Neuronal stem cell (in vitro differentiated cells): ENCODE measurements around the gene CDR2L.

Experiments used
- DNase-seq: peaks from one replicate; pipeline ENCODE4 v3.0.0-alpha.2; 2013; ENCODE audit warnings: low spot score
- H2AFZ ChIP-seq: one replicate; pipeline ENCODE4 v1.6.1; 2013; ENCODE audit warnings: mild to moderate bottlenecking, low read length, inconsistent platforms
- H2AK5ac ChIP-seq: 2 replicates; pipeline ENCODE4 v1.6.1; 2013; ENCODE audit warnings: low read depth, mild to moderate bottlenecking, inconsistent platforms, low read length, moderate library complexity, mixed read lengths
- H2BK120ac ChIP-seq: 2 replicates; pipeline ENCODE4 v1.6.1; 2013; ENCODE audit warnings: low read depth, mild to moderate bottlenecking, inconsistent platforms, low read length, moderate library complexity, mixed read lengths
- H2BK12ac ChIP-seq: one replicate; pipeline ENCODE4 v1.6.1; 2013; ENCODE audit warnings: low read length, inconsistent platforms
- H2BK15ac ChIP-seq: 2 replicates; pipeline ENCODE4 v1.6.1; 2013; ENCODE audit warnings: mild to moderate bottlenecking, low read length, inconsistent platforms, mixed read lengths
- H2BK5ac ChIP-seq: one replicate; pipeline ENCODE4 v1.6.1; 2013; ENCODE audit warnings: inconsistent platforms, mild to moderate bottlenecking, low read length, moderate library complexity
- H3K14ac ChIP-seq: one replicate; pipeline ENCODE4 v1.6.1; 2013; ENCODE audit warnings: low read length, inconsistent platforms
- H3K18ac ChIP-seq: 2 replicates; pipeline ENCODE4 v1.6.1; 2013; ENCODE audit warnings: low read length, inconsistent platforms
- H3K23ac ChIP-seq: 2 replicates; pipeline ENCODE4 v1.6.1; 2013; ENCODE audit warnings: low read depth, mild to moderate bottlenecking, mixed read lengths, low read length, inconsistent platforms; ENCODE audit not compliant: poor library complexity
- H3K27ac ChIP-seq: replicated peaks from 3 replicates; pipeline ENCODE4 v1.5.1; 2013; ENCODE audit warnings: low read length, inconsistent platforms
- H3K27me3 ChIP-seq, 3 experiments: 2 replicates each; pipeline ENCODE4 v1.6.1; 2013; ENCODE audit warnings: low read length in 3 of 3, mild to moderate bottlenecking in 2 of 3, inconsistent platforms in 1 of 3, low read depth in 1 of 3, mixed read lengths in 1 of 3, moderate library complexity in 1 of 3; ENCODE audit not compliant: control insufficient read depth in 3 of 3, insufficient read depth in 3 of 3
- H3K36me3 ChIP-seq, 2 donors: replicated peaks in 1 of 2; 2 replicates each; pipeline ENCODE4 v1.6.1; 2013; ENCODE audit warnings: low read length in 2 of 2; ENCODE audit not compliant: control insufficient read depth in 2 of 2, insufficient read depth in 2 of 2
- H3K4ac ChIP-seq: 2 replicates; pipeline ENCODE4 v1.6.1; 2013; ENCODE audit warnings: inconsistent platforms, mild to moderate bottlenecking, low read length, moderate library complexity
- H3K4me1 ChIP-seq, 2 donors: 1 replicate in 1 of 2; 2 replicates in 1 of 2; pipeline ENCODE4 v1.6.1; 2013; ENCODE audit warnings: low read length in 2 of 2, low read depth in 1 of 2; ENCODE audit not compliant: control insufficient read depth in 2 of 2, insufficient read depth in 1 of 2
- H3K4me2 ChIP-seq: one replicate; pipeline ENCODE4 v1.6.1; 2013; ENCODE audit warnings: mild to moderate bottlenecking, low read length, inconsistent platforms; ENCODE audit not compliant: insufficient read depth, poor library complexity, severe bottlenecking
- H3K4me3 ChIP-seq, 2 donors: 2 replicates each; pipeline ENCODE4 v1.5.1; 2013; ENCODE audit warnings: low read length in 2 of 2, mild to moderate bottlenecking in 2 of 2, inconsistent platforms in 1 of 2, moderate library complexity in 1 of 2
- H3K79me1 ChIP-seq: one replicate; pipeline ENCODE4 v1.6.1; 2013; ENCODE audit warnings: low read depth, mild to moderate bottlenecking, inconsistent platforms, low read length, moderate library complexity
- H3K9ac ChIP-seq: one replicate; pipeline ENCODE4 v1.6.1; 2013; ENCODE audit warnings: mild to moderate bottlenecking, low read depth, low read length, inconsistent platforms; ENCODE audit not compliant: poor library complexity
- H3K9me3 ChIP-seq, 2 donors: replicated peaks in 1 of 2; 2 replicates each; pipeline versions ENCODE3 to v1.6.1; 2013; ENCODE audit warnings: low read length in 2 of 2, mild to moderate bottlenecking in 2 of 2, inconsistent platforms in 1 of 2, low read depth in 1 of 2, mixed read lengths in 1 of 2, moderate library complexity in 1 of 2; ENCODE audit not compliant: control insufficient read depth in 2 of 2, insufficient read depth in 1 of 2
- H4K8ac ChIP-seq: one replicate; pipeline ENCODE4 v1.6.1; 2013; ENCODE audit warnings: low read depth, mild to moderate bottlenecking, inconsistent platforms, low read length, moderate library complexity
- H4K91ac ChIP-seq: one replicate; pipeline ENCODE4 v1.6.1; 2013; ENCODE audit warnings: low read length, low read depth, mild to moderate bottlenecking, inconsistent platforms; ENCODE audit not compliant: poor library complexity
- WGBS, 2 donors: extraction: QIAGEN DNeasy Blood & Tissue Kit; methylation state at CpG; one replicate each; pipeline ENCODE4 v1.1.7; 2013; ENCODE audit warnings: missing lambda C conversion rate in 2 of 2, mixed read lengths in 1 of 2; ENCODE audit not compliant: insufficient read length in 2 of 2, insufficient replicate concordance in 1 of 2; ENCODE audit errors: extremely low coverage in 2 of 2; 5-methylcytosine and 5-hydroxymethylcytosine counted together

CDR2L gene

GRCh38 chr17:75011401-75012095 lies 24.1 kb downstream of the CDR2L start:
- no peak overlapping the region for H2BK12ac ChIP-seq
- peak overlapping the region; percentile 75 for H3K27ac ChIP-seq
- H3K4me3 ChIP-seq, result peak overlapping the region in 1 of 2 donors; percentile 76
- no peak overlapping the region for H2BK5ac ChIP-seq
- H4K91ac ChIP-seq, result no peak overlapping the region
- no peak overlapping the region for H3K4ac ChIP-seq
- peaks cover 1 to 11% of the 10 kb centered on the region in 2 donors for H3K36me3 ChIP-seq
- peak overlapping the region; percentile 69 for H3K4me2 ChIP-seq
- H3K27me3 ChIP-seq, result no peaks in the 10 kb centered on the region
- H3K18ac ChIP-seq, result no peak overlapping the region
- no peaks in the 10 kb centered on the region for H3K79me1 ChIP-seq
- H2BK15ac ChIP-seq, result no peak overlapping the region
- DNase-seq, result no peak
- peak overlapping the region; percentile 14 for H3K9ac ChIP-seq
- no CpG with 5 or more reads among the region's 13 CpGs for WGBS, 2 donors
- H3K23ac ChIP-seq, result no peak overlapping the region
- peaks cover 0 to 1% of the 10 kb centered on the region in 2 donors for H3K9me3 ChIP-seq
- H2AFZ ChIP-seq, result peak overlapping the region; percentile 87
- no peak overlapping the region for H2BK120ac ChIP-seq
- peaks cover 7 to 12% of the 10 kb centered on the region in 2 donors for H3K4me1 ChIP-seq
- no peak overlapping the region for H2AK5ac ChIP-seq
- no peak overlapping the region for H4K8ac ChIP-seq
- H3K14ac ChIP-seq, result no peak overlapping the region

- H3K4me1 ChIP-seq, result peaks cover 7 to 12% of the 10 kb centered on the region in 2 donors
- no peak overlapping the region for H2BK120ac ChIP-seq
- peaks cover 3 to 15% of the 10 kb centered on the region in 2 donors for H3K36me3 ChIP-seq
- H2AFZ ChIP-seq, result peak overlapping the region; percentile 87
- peaks cover 0 to 2% of the 10 kb centered on the region in 2 donors for H3K9me3 ChIP-seq
- H3K9ac ChIP-seq, result peak overlapping the region; percentile 14
- peak overlapping the region; percentile 27 to 76 for H3K4me3 ChIP-seq
- no peak overlapping the region for H2BK12ac ChIP-seq
- no peak overlapping the region for H2BK5ac ChIP-seq
- peak overlapping the region; percentile 72 for H3K18ac ChIP-seq
- peak overlapping the region; percentile 92 for H3K23ac ChIP-seq
- H2AK5ac ChIP-seq, result no peak overlapping the region
- peak overlapping the region; percentile 69 for H3K4me2 ChIP-seq
- no peaks in the 10 kb centered on the region for H3K79me1 ChIP-seq
- WGBS, 2 donors, result no CpG with 5 or more reads among the region's 5 CpGs
- H3K27me3 ChIP-seq, result no peaks in the 10 kb centered on the region
- peak overlapping the region; percentile 75 for H3K27ac ChIP-seq
- no peak overlapping the region for H3K4ac ChIP-seq
- no peak overlapping the region for H3K14ac ChIP-seq
- H4K8ac ChIP-seq, result no peak overlapping the region
- H4K91ac ChIP-seq, result no peak overlapping the region
- no peak for DNase-seq
- no peak overlapping the region for H2BK15ac ChIP-seq
Observed at GRCh38 chr17:75012096-75012345, 24.6 kb downstream of the CDR2L start.

- H3K79me1 ChIP-seq, result no peaks in the 10 kb centered on the region
- peak within 1 kb of the TSS; percentile 87 for H2AFZ ChIP-seq
- no peak within 1 kb of the TSS for H2BK120ac ChIP-seq
- H3K4ac ChIP-seq, result no peak within 1 kb of the TSS
- no CpG with 5 or more reads among the region's 63 CpGs for WGBS, 2 donors
- H2BK12ac ChIP-seq, result no peak within 1 kb of the TSS
- H4K91ac ChIP-seq, result no peak within 1 kb of the TSS
- peak within 1 kb of the TSS; percentile 75 for H3K27ac ChIP-seq
- H3K36me3 ChIP-seq, result peaks cover 3 to 16% of the 10 kb centered on the region in 2 donors
- H3K4me3 ChIP-seq, result peak within 1 kb of the TSS; percentile 76 to 94
- DNase-seq, result peak; percentile 88
- H2BK5ac ChIP-seq, result peak within 1 kb of the TSS; percentile 85
- H3K23ac ChIP-seq, result peak within 1 kb of the TSS; percentile 92
- H3K4me1 ChIP-seq, result peaks cover 7 to 12% of the 10 kb centered on the region in 2 donors
- peaks cover 0 to 2% of the 10 kb centered on the region in 2 donors for H3K9me3 ChIP-seq
- peak within 1 kb of the TSS; percentile 93 for H3K9ac ChIP-seq
- H2BK15ac ChIP-seq, result no peak within 1 kb of the TSS
- H4K8ac ChIP-seq, result no peak within 1 kb of the TSS
- no peak within 1 kb of the TSS for H2AK5ac ChIP-seq
- peak within 1 kb of the TSS; percentile 94 for H3K18ac ChIP-seq
- H3K4me2 ChIP-seq, result peak within 1 kb of the TSS; percentile 69
- H3K27me3 ChIP-seq, result no peaks in the 10 kb centered on the region
- no peak within 1 kb of the TSS for H3K14ac ChIP-seq
Observed at GRCh38 chr17:75012346-75013091, 25.1 kb downstream of the CDR2L start, which contains the start of gene MRPL58. Gene MRPL58 (plus strand): TSS chr17:75012670. CDS start chr17:75012687, 17 bp downstream.

- H4K8ac ChIP-seq, result no peak overlapping the region
- peaks cover 7 to 12% of the 10 kb centered on the region in 2 donors for H3K4me1 ChIP-seq
- peak overlapping the region; percentile 87 for H2AFZ ChIP-seq
- WGBS, 2 donors, result no CpG with 5 or more reads among the region's 10 CpGs
- peak overlapping the region; percentile 59 for H3K4me2 ChIP-seq
- H4K91ac ChIP-seq, result no peak overlapping the region
- H3K23ac ChIP-seq, result no peak overlapping the region
- H3K27ac ChIP-seq, result peak overlapping the region; percentile 15
- H3K27me3 ChIP-seq, result no peaks in the 10 kb centered on the region
- no peak overlapping the region for H2BK120ac ChIP-seq
- no peak overlapping the region for H3K18ac ChIP-seq
- peaks cover 5 to 16% of the 10 kb centered on the region in 2 donors for H3K36me3 ChIP-seq
- H2BK5ac ChIP-seq, result no peak overlapping the region
- H3K79me1 ChIP-seq, result no peaks in the 10 kb centered on the region
- H2BK12ac ChIP-seq, result no peak overlapping the region
- H3K9ac ChIP-seq, result peak overlapping the region; percentile 93
- peak overlapping the region; percentile 76 to 94 for H3K4me3 ChIP-seq
- H3K4ac ChIP-seq, result no peak overlapping the region
- H2BK15ac ChIP-seq, result no peak overlapping the region
- DNase-seq, result no peak
- peaks cover 0 to 2% of the 10 kb centered on the region in 2 donors for H3K9me3 ChIP-seq
- no peak overlapping the region for H3K14ac ChIP-seq
- no peak overlapping the region for H2AK5ac ChIP-seq
Observed at GRCh38 chr17:75013092-75013559, 25.7 kb downstream of the CDR2L start.
